Measurements from ENCODE around the gene NAGK.
"Not testable (repeated sequence)": the region's sequence is repeated elsewhere in the genome, so short reads cannot be mapped to it uniquely, and the experiment has no call there.

The NAGK gene

DNA sequence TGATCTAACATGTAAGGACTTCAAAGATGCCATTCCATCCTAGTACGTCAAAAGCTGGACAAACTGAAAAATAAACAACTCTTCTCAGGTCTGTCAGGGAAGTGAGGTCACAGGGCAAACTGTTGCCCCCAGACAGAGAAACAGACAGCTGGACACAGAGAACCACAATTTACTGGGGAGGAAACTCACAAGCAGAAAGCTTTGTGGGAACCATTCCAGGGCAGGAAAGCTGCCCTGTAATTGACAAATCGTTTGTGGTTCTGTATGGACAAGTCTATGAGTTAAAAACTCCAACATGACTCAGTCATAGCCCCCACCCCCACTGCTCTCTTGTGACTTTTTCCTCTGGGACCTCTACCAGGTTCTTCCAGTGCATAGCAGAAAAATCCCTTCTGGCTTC lies 33.2 kb downstream of the NAGK start:
- 0 out of 2 replicates have a peak, but pooled peaks cover 5% of the 10 kb centered on the region for H3K4me1 ChIP-seq (ENCODE audit: control insufficient read depth, low read length)
- H3K4me2 ChIP-seq (ENCODE audit: low read length) = no peak overlapping the region
- H3K79me2 ChIP-seq (ENCODE audit: control insufficient read depth, low read length) = no peaks in the 10 kb centered on the region
- no peak overlapping the region for H3K4me3 ChIP-seq (ENCODE audit: low read length)
- TF ChIP-seq EZH2phosphoT487 (IDR thresholded peaks at IDR 0.05; ENCODE audit: borderline replicate concordance, low read length) = no peak
- TF ChIP-seq, protein P1, sequence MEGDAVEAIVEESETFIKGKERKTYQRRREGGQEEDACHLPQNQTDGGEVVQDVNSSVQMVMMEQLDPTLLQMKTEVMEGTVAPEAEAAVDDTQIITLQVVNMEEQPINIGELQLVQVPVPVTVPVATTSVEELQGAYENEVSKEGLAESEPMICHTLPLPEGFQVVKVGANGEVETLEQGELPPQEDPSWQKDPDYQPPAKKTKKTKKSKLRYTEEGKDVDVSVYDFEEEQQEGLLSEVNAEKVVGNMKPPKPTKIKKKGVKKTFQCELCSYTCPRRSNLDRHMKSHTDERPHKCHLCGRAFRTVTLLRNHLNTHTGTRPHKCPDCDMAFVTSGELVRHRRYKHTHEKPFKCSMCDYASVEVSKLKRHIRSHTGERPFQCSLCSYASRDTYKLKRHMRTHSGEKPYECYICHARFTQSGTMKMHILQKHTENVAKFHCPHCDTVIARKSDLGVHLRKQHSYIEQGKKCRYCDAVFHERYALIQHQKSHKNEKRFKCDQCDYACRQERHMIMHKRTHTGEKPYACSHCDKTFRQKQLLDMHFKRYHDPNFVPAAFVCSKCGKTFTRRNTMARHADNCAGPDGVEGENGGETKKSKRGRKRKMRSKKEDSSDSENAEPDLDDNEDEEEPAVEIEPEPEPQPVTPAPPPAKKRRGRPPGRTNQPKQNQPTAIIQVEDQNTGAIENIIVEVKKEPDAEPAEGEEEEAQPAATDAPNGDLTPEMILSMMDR (IDR thresholded peaks at IDR 0.05; ENCODE audit: low read depth, low read length, poor library complexity, severe bottlenecking) = no peak
- H3F3A ChIP-seq (ENCODE audit: control insufficient read depth, insufficient read depth) = no peaks in the 10 kb centered on the region
- H3K36me3 ChIP-seq (ENCODE audit: control insufficient read depth, low read length) = no peaks in the 10 kb centered on the region
- H4K20me1 ChIP-seq (ENCODE audit: control insufficient read depth, insufficient read depth, low read depth, low read length) = no peaks in the 10 kb centered on the region
- no peaks in the 10 kb centered on the region for H3K9me3 ChIP-seq (ENCODE audit: control insufficient read depth, insufficient read depth, low read length)
- H3K27me3 ChIP-seq (ENCODE audit: control insufficient read depth, low read length) = no peaks in the 10 kb centered on the region; the same call in 1 of the 2 replicates
- no peak overlapping the region for H3K27ac ChIP-seq (ENCODE audit: low read depth, low read length)
- H3K9me2 ChIP-seq (replicated peaks; ENCODE audit: control insufficient read depth, low read length) = no peaks in the 10 kb centered on the region

DNA sequence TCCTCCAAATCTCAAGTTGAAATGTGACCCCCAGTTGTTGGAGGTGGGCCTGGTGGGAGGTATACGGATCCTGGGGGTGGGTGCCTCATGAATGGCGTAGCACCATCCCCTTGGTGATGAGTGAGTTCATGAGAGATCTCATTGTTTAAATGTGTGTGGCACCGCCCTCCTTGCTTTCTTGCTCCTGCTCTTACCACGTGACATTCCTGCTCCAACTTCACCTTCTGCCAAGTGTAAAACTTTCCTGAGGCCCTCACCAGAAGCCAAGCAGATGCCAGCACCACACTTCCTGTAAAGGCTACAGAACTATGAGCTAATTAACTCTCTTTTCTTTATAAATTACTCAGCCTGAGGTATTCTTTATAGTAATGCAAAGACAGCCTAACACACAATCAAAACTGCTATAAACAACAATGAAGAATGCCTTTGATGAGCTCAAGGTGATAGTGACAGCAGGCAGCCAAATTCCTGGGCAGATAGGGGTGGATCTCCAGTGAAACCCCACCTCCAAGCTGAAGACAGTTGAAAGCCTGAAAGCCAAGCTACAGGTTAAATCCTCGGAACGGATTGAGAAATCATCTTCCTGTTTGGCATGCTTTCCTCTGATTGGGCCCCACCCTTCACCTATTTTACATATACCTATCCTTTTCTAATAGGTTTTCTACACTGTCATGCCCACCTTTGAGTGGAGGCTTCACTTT lies 34.7 kb downstream of the NAGK start:
- H3K4me3 ChIP-seq (ENCODE audit: low read length) = no peak overlapping the region
- H3K36me3 ChIP-seq (ENCODE audit: control insufficient read depth, low read length) = peaks cover under 1% of the 10 kb centered on the region; the same call in 1 of the 2 replicates
- H3K27ac ChIP-seq (ENCODE audit: low read depth, low read length) = no peak overlapping the region
- H3K9me3 ChIP-seq (ENCODE audit: control insufficient read depth, insufficient read depth, low read length) = no peaks in the 10 kb centered on the region
- no peaks in the 10 kb centered on the region for H3K79me2 ChIP-seq (ENCODE audit: control insufficient read depth, low read length)
- TF ChIP-seq, protein P1 (IDR thresholded peaks at IDR 0.05; ENCODE audit: low read depth, low read length, poor library complexity, severe bottlenecking) = no peak
- no peak for TF ChIP-seq EZH2phosphoT487 (IDR thresholded peaks at IDR 0.05; ENCODE audit: borderline replicate concordance, low read length)
- H3K4me2 ChIP-seq (ENCODE audit: low read length) = no peak overlapping the region
- H3K9me2 ChIP-seq (replicated peaks; ENCODE audit: control insufficient read depth, low read length) = no peaks in the 10 kb centered on the region
- H3F3A ChIP-seq (ENCODE audit: control insufficient read depth, insufficient read depth) = peaks cover 6% of the 10 kb centered on the region; the same call in 1 of the 2 replicates
- no peaks in the 10 kb centered on the region for H4K20me1 ChIP-seq (ENCODE audit: control insufficient read depth, insufficient read depth, low read depth, low read length)
- 0 out of 2 replicates have a peak, but pooled peaks cover 5% of the 10 kb centered on the region for H3K4me1 ChIP-seq (ENCODE audit: control insufficient read depth, low read length)
- H3K27me3 ChIP-seq (ENCODE audit: control insufficient read depth, low read length) = no peaks in the 10 kb centered on the region

DNA sequence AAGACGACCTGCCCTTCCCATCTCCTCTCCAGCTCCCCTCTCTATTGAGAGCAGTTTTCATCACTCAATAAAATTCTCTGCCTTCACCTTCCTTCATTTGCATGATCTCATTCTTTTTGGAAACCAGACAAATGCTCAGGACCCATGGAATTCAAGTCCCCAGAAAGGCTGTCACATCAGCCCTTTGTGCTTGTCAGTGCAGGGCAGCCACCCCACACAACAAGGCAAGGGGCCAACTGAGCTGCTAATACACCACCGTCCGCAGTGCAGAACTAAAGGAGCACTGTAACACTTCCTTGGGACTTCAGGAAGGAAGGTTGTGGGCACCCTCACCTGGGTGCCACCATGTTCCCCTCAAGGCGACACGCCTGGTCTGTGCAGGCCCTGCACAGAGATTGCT lies 35.4 kb downstream of the NAGK start:
- no peaks in the 10 kb centered on the region for H4K20me1 ChIP-seq (ENCODE audit: control insufficient read depth, insufficient read depth, low read depth, low read length)
- no peak overlapping the region for H3K4me2 ChIP-seq (ENCODE audit: low read length)
- H3K9me3 ChIP-seq (ENCODE audit: control insufficient read depth, insufficient read depth, low read length) = no peaks in the 10 kb centered on the region
- H3K36me3 ChIP-seq (ENCODE audit: control insufficient read depth, low read length) = peaks cover 6% of the 10 kb centered on the region
- 0 out of 2 replicates have a peak, but pooled peaks cover 5% of the 10 kb centered on the region for H3K4me1 ChIP-seq (ENCODE audit: control insufficient read depth, low read length)
- H3F3A ChIP-seq (ENCODE audit: control insufficient read depth, insufficient read depth) = peaks cover 10% of the 10 kb centered on the region; the same call in 1 of the 2 replicates
- TF ChIP-seq, protein P1 (IDR thresholded peaks at IDR 0.05; ENCODE audit: low read depth, low read length, poor library complexity, severe bottlenecking) = no peak
- H3K79me2 ChIP-seq (ENCODE audit: control insufficient read depth, low read length) = no peaks in the 10 kb centered on the region
- no peak overlapping the region for H3K4me3 ChIP-seq (ENCODE audit: low read length)
- no peaks in the 10 kb centered on the region for H3K27me3 ChIP-seq (ENCODE audit: control insufficient read depth, low read length)
- no peak overlapping the region for H3K27ac ChIP-seq (ENCODE audit: low read depth, low read length)
- H3K9me2 ChIP-seq (replicated peaks; ENCODE audit: control insufficient read depth, low read length) = no peaks in the 10 kb centered on the region

DNA sequence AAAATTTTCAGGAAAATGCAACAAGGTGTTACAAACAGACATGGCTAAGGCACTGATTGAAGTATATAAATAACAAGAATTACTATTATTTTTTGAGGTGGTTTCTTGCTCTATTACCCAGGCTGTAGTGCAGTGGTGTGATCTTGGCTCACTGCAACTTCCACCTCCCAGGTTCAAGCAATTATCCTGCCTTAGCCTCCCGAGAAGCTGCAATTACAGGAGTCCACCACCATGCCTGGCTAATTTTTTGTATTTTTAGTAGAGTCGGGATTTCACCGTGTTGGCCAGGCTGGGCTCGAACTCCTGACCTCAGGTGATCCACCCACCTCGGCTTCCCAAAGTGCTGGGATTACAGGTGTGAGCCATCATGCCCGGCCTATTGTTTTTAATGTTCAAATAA lies 38.0 kb downstream of the NAGK start:
- not testable (repeated sequence) for H3K9me3 ChIP-seq (ENCODE audit: control insufficient read depth, insufficient read depth, low read length); H3K4me1 ChIP-seq (ENCODE audit: control insufficient read depth, low read length); H3K27ac ChIP-seq (ENCODE audit: low read depth, low read length); H3K27me3 ChIP-seq (ENCODE audit: control insufficient read depth, low read length); H4K20me1 ChIP-seq (ENCODE audit: control insufficient read depth, insufficient read depth, low read depth, low read length); H3K4me2 ChIP-seq (ENCODE audit: low read length); H3K4me3 ChIP-seq (ENCODE audit: low read length); H3K9me2 ChIP-seq (replicated peaks; ENCODE audit: control insufficient read depth, low read length); H3K79me2 ChIP-seq (ENCODE audit: control insufficient read depth, low read length)
- Histone ChIP-seq H3F3A (ENCODE audit: control insufficient read depth, insufficient read depth) (peaks cover 10% of the 10 kb centered on the region; the same call in 1 of the 2 replicates), H3K36me3 (ENCODE audit: control insufficient read depth, low read length) (peaks cover 10% of the 10 kb centered on the region)

Data from DOHH2 (cell line).